CD4-positive, alpha-beta T cell treated with Interferon alpha-2 for 1 hour (primary cell): ENCODE results near the gene EXOSC5.
"Not testable (repeated sequence)": the region's sequence is repeated elsewhere in the genome, so short reads cannot be mapped to it uniquely, and the experiment has no call there.

Source experiments
- DNase-seq, 2 donors: peaks; one replicate each; pipeline ENCODE4 v3.0.0-alpha.2; 2020 to 2022

Gene EXOSC5

DNA sequence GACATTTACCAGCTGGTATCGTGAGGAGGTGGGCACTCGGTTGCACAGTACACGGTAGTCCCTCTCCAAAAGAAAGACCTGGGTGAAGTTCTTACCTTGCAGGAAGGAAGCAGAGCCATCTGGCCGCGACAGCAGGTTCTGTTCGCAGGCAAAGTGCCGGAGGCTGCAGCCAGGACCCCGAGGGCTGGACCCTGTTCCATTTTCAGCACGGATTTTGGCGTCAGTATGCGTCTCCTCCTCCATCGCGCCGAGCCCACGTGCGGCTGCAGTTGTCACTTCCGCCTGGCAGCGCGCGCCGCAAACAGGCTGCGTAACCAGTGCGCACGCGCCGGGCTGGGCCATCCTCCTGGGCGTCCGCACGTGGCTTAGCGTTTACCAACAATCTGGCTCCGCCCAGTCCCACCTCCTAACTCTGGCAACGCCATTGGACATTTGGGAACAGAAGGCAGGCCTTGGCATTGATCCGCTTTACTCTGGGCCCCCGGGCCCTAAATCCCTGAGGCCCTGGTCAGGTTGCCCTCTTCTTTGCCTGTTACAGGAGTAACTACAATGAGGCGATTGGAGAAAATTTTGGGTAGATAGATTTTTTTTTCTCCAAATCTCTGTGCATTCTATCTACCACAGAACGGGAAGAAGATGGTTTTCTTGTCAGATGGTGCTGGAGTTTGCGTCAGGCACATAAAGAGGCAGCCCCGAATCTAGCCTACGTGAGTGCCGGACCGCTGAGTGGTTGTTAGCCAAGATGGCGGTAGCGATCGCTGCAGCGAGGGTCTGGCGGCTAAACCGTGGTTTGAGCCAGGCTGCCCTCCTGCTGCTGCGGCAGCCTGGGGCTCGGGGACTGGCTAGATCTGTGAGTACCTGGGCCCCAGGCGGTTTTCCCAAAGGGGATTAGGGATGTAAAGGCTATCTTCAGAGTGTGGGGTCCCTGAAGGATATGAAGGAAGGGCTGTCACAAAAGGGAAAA lies at the start of gene EXOSC5, which contains the start of gene BCKDHA:
Gene EXOSC5, minus strand, starts transcription at position 274 of the 964 bp plus-strand sequence. Its CDS starts 31 bp downstream, at position 243.
Gene BCKDHA, plus strand, starts transcription at position 733 of the 964 bp plus-strand sequence. Its CDS starts 10 bp downstream, at position 743.
- peak; percentile 100 for DNase-seq

DNA sequence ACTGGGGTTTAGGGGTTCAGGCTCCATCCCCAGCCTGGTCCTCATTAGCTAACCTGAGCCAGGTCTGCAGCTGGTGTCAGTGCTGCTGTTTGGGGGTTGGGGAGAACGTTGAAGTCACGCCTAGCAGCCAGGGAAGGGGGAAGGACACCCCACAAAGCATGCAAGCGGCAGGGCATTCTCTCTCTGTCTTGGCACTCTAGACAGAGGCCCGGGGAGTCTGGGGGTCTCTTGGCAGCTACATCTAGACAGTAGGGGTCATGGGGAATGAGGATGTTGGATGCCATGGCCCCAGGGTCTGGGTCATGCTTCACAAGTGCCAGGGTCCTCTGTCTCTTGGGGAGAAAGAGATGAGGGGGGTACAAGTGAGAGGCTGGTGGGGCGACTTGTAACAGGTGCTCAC lies 48.4 kb upstream of the EXOSC5 start:
- DNase-seq: no peak

DNA sequence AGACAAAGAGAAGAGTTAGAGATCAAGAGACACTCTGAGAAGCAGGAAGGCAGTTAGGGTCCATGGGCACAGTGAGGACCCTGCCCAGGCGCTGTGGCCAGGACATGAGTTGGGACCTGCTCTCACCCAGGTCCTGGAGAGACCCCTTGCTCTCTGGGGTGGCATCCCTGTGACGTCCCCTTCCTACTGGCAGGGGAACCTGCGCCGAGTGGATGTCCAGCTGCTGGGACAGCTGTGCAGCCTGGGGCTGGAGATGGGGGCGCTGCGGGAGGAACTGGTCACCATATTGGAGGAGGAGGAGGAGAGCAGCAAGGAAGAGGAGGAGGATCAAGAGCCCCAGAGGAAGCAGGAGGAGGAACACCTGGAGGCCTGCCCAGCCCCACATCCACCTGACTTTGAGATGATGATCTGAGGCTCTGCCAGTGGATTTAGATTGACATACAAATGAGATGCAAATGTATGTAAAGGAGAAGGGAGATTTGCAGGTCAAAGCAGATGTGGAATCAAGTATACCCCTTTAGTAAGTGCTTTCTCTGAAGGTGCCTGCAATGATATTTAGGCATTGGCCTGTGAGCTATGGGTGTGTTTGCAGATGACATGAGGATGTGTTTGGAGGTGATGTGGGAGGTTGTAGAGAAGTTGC lies 46.8 kb upstream of the EXOSC5 start:
- no peak for DNase-seq

DNA sequence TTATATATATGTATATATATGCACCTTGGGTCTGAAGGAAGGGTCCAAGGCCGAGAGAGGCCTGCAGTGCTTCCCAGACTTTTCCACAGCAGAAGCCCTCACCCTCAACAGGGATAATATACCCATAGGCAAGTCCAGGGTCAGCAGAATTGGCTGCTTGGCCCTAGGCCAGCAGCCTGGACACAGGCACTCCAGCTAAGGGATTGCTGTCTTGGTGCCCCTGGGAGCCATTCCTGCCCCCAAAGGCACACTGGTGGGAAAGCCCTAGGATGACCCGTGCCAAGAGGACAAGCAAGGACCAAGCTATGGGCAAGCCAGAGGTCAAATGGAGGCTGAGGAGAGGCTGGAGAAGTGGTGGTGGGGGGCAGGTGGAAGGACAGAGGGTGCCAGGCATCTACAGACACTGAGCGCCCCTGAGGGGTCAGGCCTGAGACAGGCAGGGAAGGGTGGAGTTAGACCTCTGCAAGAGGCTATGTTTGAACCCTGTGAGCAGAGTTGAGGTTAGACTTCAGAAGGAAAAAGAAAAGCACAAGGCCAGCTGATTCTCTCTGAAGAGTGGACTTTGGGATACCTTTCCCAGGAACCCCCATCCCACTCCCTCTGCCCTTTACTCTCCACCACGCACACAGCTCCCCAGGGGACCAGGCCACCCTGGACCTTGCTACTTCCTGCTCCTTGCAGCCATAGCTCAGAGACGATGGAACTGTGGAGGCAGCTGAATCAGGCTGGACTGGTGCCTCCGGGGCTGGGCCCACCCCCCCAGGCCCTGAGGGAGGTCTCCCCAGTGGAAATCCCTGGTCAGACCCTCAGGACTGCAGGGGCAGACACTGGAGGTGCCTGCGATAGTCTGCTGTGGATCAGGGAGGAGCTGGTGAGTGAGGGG lies 45.6 kb upstream of the EXOSC5 start, which contains the start of gene ERICH4:
Gene ERICH4, plus strand, starts transcription at position 684 of the 883 bp plus-strand sequence. Its CDS starts 14 bp downstream, at position 698.
- DNase-seq: no peak

DNA sequence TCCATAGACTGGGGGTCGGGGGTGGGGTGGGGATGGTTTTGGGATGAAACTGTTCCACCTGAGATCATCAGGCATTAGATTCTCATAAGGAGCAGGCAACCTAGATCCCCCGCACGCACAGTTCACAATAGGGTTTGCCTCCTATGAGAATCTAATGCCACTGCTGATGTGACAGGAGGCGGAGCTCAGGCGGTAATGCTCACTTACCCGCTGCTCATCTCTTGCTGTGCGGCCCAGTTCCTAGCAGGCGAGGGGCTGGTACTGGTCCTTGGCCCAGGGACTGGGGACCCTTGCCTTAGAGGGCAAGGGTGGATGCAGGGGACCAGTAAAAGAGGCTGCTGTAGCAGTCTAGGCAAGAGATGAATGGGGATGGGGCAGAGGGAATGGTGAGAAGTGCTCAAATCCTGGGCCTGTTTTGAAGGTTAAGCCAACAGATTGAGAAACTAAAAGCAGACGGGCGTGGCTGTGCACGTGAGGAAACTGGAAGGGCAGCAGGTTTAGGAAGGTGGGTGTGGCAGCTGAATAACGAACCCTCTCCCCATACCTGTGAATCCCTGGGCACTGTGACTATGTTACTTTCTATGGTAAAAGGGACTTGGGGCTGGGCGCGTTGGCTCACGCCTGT lies 44.3 kb upstream of the EXOSC5 start:
- DNase-seq: no peak

DNA sequence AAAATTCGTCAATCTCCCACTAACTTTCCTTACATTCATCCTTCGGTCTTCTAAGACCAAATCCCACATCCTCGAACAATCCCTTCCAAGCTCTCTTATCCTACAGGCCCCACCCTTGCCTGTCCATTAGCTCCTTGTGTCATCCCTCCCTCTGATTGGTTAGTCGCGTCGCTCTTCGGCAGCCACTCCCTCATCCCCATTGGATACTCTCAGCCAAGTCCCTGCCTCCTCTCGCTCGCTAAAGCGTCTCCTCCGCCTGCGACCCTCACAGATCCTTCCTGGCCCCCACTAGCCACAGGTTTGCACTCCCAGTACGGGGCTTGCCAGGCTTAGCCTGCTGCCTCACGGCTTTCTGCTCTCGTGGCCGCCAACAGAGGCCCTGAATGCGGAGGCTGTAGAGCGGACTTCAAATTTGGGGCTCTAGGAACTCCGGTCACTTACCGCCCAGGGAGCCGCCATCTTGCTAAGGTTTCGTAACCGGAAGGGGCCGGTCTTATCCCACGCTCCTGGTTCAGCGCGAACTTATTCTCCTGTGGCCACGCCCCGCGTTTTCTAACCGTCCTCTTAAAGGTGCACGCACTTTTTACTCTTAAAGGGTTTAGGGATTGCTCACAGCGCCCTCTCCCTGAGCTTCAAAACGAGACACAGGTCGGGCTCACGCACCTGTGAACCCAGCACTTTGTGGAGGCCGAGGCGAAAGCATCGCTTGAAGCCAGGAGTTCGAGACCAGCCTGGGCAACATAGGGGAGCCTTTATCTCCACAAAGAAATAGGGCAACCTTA lies 42.5 kb upstream of the EXOSC5 start, which contains the start of gene DMAC2:
Gene DMAC2, minus strand, starts transcription at position 472 of the 782 bp plus-strand sequence. Its CDS starts 13 bp downstream, at position 459.
- DNase-seq: peak; percentile 94 to 95

DNA sequence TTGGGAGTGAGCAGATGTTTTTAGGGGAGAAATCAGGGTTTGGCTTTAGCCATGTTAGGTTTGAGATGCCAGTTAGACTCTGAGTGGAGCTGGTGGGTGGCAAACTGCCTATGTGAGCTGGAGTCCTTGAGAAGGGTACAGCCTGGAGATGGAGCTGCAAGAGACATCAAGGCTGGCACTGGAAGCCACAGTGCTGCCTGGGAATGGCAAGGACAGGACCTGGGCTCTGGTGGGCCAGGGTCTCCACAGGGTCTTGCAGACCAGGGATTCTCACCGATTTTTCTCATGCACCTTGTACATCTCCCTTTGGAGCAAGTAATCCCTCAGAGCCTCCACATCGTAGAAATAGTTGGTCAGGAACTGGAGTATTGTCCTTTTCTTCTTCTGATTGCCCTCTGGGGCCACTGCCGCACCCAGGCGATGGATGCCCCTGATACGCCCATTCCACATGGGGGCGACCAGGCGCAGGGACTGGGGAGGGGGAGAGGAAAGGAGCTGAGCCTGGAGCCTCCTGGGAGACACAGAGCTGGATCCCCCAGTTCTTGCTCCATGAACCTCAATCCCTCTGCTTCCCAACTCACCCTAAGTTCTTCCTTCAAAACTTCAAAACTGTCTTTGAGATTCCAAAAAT lies 40.9 kb upstream of the EXOSC5 start:
- DNase-seq: no peak

DNA sequence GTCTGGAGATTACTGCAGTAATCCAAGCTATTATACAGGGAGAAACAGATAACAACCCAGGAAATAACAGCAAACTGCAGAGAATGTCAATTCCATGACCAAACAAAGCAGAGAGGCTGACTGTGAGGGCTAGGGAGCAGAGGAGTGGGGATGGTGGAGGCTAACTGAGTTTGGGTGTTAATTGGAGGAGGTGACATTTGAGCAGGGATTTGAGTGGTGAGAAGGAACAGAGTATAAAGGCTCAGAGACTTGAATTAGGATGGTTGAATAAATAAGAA lies 39.5 kb upstream of the EXOSC5 start:
- no peak for DNase-seq

DNA sequence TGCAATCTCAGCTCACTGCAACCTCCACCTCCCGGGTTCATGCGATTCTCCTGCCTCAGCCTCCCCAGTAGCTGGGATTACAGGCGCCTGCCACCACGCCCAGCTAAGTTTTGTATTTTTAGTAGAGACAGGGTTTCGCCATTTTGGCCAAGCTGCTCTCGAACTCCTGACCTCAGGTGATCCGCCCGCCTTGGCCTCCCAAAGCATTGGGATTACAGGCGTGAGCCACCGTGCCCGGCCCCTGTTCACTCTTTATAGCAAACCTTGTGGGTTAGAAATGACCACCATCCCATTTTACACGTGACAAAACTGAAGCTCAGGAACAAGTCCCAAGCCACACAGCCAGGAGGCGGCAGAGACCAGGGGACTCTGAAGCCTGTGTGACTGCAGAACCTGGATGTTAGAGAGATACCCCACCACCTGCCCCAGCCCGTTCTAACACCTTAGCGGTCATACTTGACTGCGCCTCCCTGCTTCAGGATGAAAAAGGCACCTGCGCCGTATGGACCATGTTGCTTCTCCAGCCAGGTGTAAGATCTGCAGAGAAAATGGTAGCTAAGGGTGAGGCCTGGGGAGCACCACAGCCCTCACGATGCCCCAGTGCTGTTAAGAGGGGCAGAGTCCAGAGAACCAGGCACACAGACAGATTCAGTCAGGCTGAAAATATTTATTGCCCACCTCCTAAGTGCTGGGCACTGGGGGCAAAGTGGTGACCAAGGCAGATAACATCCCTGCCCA lies 38.9 kb upstream of the EXOSC5 start:
- no peak for DNase-seq

DNA sequence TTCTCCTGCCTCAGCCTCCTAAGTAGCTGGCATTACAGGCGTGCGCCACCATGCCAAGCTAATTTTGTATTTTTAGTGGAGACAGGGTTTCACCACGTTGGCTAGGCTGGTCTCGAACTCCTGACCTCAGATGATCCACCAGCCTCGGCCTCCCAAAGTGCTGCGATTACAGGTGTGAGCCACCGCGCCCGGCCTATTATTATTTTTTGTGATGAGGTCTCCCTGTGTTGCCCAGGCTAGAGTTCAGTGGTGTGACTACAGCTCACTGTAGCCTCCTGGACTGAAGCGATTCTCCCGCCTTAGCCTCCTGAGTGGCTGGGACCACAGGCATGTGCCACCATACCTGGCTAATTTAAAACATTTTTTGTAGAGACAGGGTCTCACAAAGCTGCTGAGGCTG lies 38.2 kb upstream of the EXOSC5 start:
- DNase-seq: not testable (repeated sequence)

DNA sequence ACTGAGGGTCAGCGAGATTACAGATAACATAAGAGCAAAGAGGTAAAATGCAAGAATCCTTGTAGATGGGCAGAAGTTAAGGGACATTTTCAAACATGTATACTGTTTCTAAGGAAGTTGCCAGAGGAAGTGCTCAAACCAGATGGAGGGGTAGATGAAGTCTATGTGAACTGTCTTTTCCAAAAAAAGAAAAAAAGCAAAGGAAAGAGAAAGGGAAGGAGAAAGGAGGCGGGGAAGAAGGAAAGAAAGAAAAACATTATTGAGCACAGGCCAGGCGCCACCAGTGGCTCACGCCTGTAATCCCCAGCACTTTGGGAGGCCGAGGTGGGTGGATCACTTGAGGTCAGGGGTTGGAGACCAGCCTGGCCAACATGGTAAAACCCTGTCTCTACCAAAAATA lies 37.3 kb upstream of the EXOSC5 start:
- DNase-seq: no peak

DNA sequence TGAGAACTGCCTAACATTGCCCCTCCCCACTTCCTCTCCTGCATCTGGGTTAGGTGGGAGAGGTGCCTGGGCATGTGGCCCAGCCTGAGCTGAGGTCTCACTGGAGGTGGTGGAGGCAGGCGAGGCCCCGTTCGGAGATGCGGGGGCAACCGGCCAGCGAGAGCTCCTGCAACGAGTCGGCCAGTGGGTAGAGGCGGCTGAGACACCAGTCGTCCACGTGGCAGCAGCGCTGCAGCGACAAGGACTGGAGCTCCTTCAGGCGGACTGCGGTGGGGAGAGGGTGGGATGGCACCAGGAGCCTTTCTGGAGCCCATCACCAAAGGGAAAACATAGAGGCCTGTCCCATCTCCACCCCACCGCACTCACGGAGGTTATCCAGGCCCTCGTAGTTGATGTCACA lies 36.0 kb upstream of the EXOSC5 start:
- no peak for DNase-seq

DNA sequence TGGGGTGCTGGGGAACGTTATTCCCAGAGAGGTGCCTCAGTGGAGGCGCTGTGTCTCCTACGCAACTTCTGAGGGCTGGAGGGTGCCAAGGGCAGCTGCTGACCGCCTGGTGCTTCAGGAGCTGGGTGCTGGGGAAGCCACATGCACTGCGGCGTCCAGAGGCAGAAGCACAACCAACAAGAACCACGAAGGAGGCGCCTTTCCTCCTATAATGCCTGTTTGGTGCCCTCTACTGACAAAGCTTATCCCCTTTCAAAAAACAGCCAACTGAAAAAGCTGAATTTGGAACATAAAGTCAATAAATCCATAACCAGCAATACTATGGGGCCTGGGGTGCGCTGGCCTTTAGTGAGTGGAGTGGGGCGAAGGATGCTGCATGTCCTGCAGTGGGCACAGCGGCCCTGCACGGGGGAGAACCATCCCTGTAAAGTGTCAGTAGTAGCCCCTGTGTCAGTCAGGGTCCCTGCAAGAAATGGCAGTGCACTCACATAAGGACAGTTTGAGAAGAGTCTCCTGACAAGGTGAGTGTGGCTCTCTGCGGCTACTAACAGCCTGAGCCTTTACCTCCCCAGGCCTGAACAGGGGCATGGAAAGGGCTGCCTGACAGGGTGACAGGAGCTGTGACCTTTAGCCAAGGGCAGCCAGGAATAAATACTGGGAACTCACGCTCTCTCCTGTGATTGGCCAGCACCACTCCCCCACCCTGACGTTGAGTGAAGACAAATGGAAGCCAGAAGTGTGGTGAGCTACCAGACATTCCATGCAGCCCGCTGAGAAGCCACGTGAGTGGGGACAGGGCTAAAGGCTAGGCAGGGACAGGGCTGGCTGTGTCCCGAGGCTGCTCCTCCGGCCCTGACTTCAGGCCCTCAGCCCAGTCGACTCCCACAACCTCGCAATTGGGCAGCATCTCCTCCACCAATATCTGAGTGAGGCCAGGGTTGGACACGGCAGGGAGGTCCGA lies 34.5 kb upstream of the EXOSC5 start:
- peak; percentile 27 to 43 for DNase-seq

DNA sequence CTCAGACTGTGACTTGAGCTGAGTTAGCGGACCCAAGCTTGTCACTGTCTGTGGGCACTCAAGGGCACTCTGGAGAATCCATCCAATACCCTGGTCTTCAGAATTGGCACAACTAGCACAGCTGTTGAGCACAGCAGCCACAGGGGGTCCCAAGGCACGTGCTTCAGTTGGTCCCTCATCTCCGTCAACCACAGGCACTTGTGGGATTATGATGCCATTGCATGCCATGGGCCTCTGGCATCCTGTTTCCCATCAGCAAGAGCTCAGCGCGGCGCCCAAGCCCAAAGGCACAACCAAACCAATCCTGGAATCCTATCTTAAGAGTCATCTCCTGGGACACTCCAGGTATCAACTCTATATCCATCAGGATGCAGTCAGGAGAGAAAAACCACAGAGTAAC lies 33.8 kb upstream of the EXOSC5 start:
- no peak for DNase-seq

DNA sequence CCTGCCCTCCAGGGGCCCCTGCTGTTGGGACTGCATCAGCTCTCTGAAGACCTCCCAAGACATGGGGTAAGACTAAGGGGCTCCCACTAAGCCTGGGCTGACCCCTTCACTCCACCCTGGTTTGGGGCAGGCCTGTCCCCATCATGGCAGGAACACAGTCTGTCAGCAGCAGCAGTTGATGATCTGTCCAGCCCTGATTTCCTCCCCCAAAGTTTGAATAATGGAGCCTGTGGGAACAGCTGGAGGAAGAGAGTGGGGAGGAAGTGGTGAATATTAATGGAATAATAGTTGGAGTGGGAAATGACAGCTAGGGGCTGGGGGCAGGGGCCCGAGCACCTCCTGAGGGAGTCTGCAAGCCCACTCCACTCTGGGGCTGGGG lies 31.3 kb upstream of the EXOSC5 start:
- DNase-seq: no peak

DNA sequence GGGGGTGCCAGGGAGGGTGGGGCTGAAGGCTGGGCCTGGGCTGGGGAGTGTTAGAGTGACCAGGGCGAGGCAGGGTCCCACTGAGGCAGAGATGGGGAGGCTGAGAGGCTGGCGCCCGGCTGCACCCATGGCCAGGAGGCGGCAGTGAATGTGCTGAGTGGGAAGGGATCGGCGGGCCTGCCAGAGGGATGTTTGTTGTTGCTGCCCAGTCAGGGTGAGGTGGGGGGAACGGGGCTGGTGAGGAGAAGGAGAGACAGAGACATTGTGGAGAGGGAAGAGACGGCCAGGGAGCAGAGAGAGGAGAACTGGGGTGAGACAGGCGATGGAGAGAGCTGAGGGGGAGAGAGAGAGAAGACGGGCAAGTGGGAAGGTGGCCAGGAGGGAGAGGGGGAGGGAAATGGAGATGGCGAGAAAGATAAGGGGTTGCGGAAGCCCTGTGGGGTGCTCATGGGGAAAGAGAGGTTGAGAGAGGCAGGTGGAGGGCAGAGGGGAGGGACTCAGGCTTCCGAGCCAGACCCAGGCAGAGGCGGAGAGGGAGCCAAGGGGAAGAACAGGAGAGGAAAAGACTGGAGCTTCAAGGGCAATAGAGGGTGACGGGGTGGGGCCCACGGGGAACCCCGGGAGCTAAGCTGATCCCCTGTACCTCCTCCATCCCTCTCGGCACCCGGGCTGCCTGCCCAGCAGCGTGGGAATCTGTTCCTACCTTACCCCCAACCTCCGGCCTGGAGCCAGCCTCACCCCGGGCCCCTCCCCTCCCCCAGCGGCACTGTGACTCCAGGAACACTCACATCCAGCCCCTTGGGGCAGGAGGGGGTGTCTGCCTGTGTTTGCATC lies 30.7 kb upstream of the EXOSC5 start:
- peak; percentile 27 to 71 for DNase-seq

DNA sequence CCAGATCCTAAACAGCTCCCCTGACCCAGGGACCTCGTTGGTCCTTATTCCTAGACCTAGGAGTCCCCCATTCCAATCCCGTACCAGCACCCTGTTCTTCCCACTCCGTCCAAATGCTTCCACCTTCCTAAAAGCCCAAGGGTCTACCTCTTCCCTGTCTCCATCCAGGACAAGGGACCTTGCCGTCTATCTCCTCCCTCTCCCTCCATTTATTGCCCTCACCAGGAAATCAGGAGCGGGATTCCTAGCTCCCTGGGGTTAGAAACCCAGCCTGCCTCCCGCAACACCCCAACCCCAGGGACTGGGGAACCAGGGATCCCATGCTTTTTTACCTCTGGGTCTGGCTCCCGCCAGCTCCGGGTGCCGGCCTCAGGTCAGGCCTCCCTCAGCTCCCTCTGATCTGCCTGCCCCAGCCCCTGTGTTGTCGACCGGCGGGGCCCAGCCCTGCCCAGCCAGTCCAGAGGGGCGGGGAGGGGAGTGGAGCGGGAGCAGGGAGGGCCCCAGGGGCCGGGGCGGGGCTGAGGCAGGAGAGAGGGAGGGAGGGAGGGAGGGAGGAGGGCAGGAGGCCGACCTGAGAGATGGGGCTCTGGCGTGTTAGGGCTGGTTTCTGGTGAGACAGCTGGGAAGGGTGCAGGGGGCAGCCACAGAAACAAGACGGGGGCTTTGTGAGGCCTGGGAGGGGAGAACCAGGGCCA lies 29.9 kb upstream of the EXOSC5 start, which contains the start of gene B3GNT8:
Gene B3GNT8, minus strand, starts transcription at position 423 of the 695 bp plus-strand sequence. CDS start 596 bp downstream, outside the sequence.
- DNase-seq: peak; percentile 32 to 48
